Kidney (tissue), 14 donors: ENCODE results near the gene RPL22. TPM values are rescaled to one million over a fixed set of nuclear protein-coding genes. Genes with fewer than 3 reads are reported as not detected.
A peak's percentile ranks its signal among the peaks of the same experiment; 100 is the strongest.

ENCODE experiments used
- DNase-seq, 5 donors: peaks; one replicate each; pipeline ENCODE4 v3.0.0-alpha.2; 2013 to 2020
- FAIRE-seq: peaks from 2 replicates; lab custom pipeline; 2012; peaks lifted over from hg19 to GRCh38; lab: Jason Lieb, UNC
- H3K27ac ChIP-seq, 2 donors: one replicate each; pipeline ENCODE4 v1.7.0; 2013; ENCODE audit warnings: low read depth in 2 of 2, low read length in 2 of 2, inconsistent platforms in 1 of 2
- H3K27me3 ChIP-seq: one replicate; pipeline ENCODE4 v1.7.1; 2013; ENCODE audit warnings: low read length, inconsistent platforms; ENCODE audit not compliant: control insufficient read depth, insufficient read depth
- H3K36me3 ChIP-seq, 3 donors: one replicate each; pipeline versions ENCODE4 v1.7.0 to v1.7.1; 2013; ENCODE audit warnings: low read length in 3 of 3, control low read depth in 1 of 3, inconsistent platforms in 1 of 3; ENCODE audit not compliant: insufficient read depth in 3 of 3, control insufficient read depth in 2 of 3
- H3K4me1 ChIP-seq, 3 donors: one replicate each; pipeline versions ENCODE4 v1.7.0 to v1.7.1; 2013; ENCODE audit warnings: low read length in 3 of 3, inconsistent platforms in 1 of 3, low read depth in 1 of 3; ENCODE audit not compliant: control insufficient read depth in 2 of 3, insufficient read depth in 2 of 3
- H3K4me3 ChIP-seq, 3 donors: one replicate each; pipeline versions ENCODE4 v1.7.0 to v1.8.1; 2013; ENCODE audit warnings: low read length in 3 of 3, control low read depth in 1 of 3, inconsistent platforms in 1 of 3
- H3K9ac ChIP-seq, 3 donors: one replicate each; pipeline versions ENCODE4 v1.7.0 to v1.7.1; 2013; ENCODE audit warnings: low read length in 3 of 3, control low read depth in 1 of 3, inconsistent platforms in 1 of 3
- H3K9me3 ChIP-seq, 3 donors: one replicate each; pipeline versions ENCODE4 v1.7.0 to v1.7.1; 2013; ENCODE audit warnings: low read length in 3 of 3, control low read depth in 1 of 3, inconsistent platforms in 1 of 3; ENCODE audit not compliant: control insufficient read depth in 2 of 3, insufficient read depth in 1 of 3
- CTCF ChIP-seq: IDR thresholded peaks from 3 replicates; pipeline ENCODE4 v1.5.1; 2012; ENCODE audit warnings: mild to moderate bottlenecking, moderate library complexity, borderline replicate concordance; ENCODE audit not compliant: insufficient read depth; ENCODE audit errors: extremely low read depth
- intact Hi-C: fragments of 100-400 bp; cut with DNase I; formaldehyde crosslinking; loops from one replicate; pipeline ENCODE4 v1.11.1; 2022
- polyA plus RNA-seq: library from polyadenylated mRNA; stranded (reverse); fragments of 350-450 nt; fragmentation: Illumina TruSeq; extraction: RNeasy Lipid Tissue Mini Kit (QIAGEN cat#74804); gene quantifications from one replicate; pipeline ENCODE4 v1.2.3, GENCODE V29; 2014; ENCODE audit warnings: low read depth, low replicate concordance; ENCODE audit not compliant: insufficient read depth
- total RNA-seq: library from RNA; stranded (reverse); fragmentation: NEBNext Ultra II Directional; extraction: Animal tissue kit (Norgen Biotek cat#: 25700); gene quantifications from one replicate; pipeline ENCODE4 v1.2.1, GENCODE V29; 2021
- donor health status: control.
- donor health status: control.
- donor health status: control.
- donor health status: control.
- donor health status: control.
- donor health status: DM: yes; HTN: yes; CAD: no.
- donor health status: Normal renal cell carcinoma (clear cell type).

The RPL22 gene
- total and polyA plus RNA-seq, 2 donors from 2014 or later = 377 to 605 TPM

GRCh38 chr1:6170742-6171201 lies 28.6 kb downstream of the RPL22 start:
- intact Hi-C loops = no loop called here

GRCh38 chr1:6170116-6170741 lies 29.2 kb downstream of the RPL22 start:
- H3K4me1 ChIP-seq = no peaks in the 10 kb centered on the region
- no peak overlapping the region for H3K4me3 ChIP-seq
- no peak overlapping the region for H3K27ac ChIP-seq
- H3K27me3 ChIP-seq = peaks cover under 1% of the 10 kb centered on the region
- no peak for TF ChIP-seq CTCF
- FAIRE-seq (no peak), DNase-seq (no peak)
- intact Hi-C loops = no loop called here
- H3K9me3 ChIP-seq = peaks cover 0 to 2% (median 0%) of the 10 kb centered on the region in 3 donors
- no peak overlapping the region for H3K9ac ChIP-seq
- H3K36me3 ChIP-seq = no peaks in the 10 kb centered on the region

More at GRCh38 chr1:6170742-6171201, 28.6 kb downstream of the RPL22 start:
- DNase-seq (peak in 1 of 5 donors; percentile 20), FAIRE-seq (no peak)
- Histone ChIP-seq H3K27me3 (peaks cover 6% of the 10 kb centered on the region), H3K4me1 (no peaks in the 10 kb centered on the region), H3K36me3 (no peaks in the 10 kb centered on the region), H3K9ac (no peak overlapping the region), H3K27ac (no peak overlapping the region), H3K4me3 (no peak overlapping the region), H3K9me3 (peaks cover 0 to 2% (median 0%) of the 10 kb centered on the region in 3 donors)
- no peak for TF ChIP-seq CTCF

GRCh38 chr1:6168947-6169586 lies 30.3 kb downstream of the RPL22 start:
- no peaks in the 10 kb centered on the region for H3K4me1 ChIP-seq
- no peak overlapping the region for H3K4me3 ChIP-seq
- intact Hi-C loops = no loop called here
- no peaks in the 10 kb centered on the region for H3K27me3 ChIP-seq
- H3K9ac ChIP-seq = no peak overlapping the region
- no peaks in the 10 kb centered on the region for H3K36me3 ChIP-seq
- H3K9me3 ChIP-seq = no peaks in the 10 kb centered on the region
- DNase-seq (no peak), FAIRE-seq (no peak)
- no peak for TF ChIP-seq CTCF
- H3K27ac ChIP-seq = no peak overlapping the region
